Caco-2 (cell line): Measurements from ENCODE around the gene CACNA1G. TPM values are rescaled to one million over a fixed set of nuclear protein-coding genes. Genes with fewer than 3 reads are reported as not detected.

Experiments
- BruUV-seq: library from RNA; stranded (reverse); fragments of 400-500 nt; replicated peaks from 2 replicates; lab custom pipeline; 2021; lab: Mats Ljungman, UMichigan
- CTCF ChIA-PET: fragments of 300-600 bp; sonication (Branson Sonifier 250); formaldehyde crosslinking; loops from one replicate; lab custom pipeline; 2022; ENCODE audit warnings: antibody characterized with exemption; lab: Charles Lee
- POLR2A ChIA-PET: fragments of 300-600 bp; sonication (Branson Sonifier 250); formaldehyde crosslinking; loops from one replicate; lab custom pipeline; 2022; ENCODE audit warnings: antibody characterized with exemption; lab: Charles Lee
- DNase-seq, 2 experiments: peaks; one replicate each; pipeline versions ENCODE4 v3.0.0 to v3.0.0-alpha.2; 2020 to 2022
- H3K27me3 ChIP-seq: replicated peaks from 2 replicates; pipeline ENCODE4 v1.6.0; 2011; ENCODE audit warnings: low read length; ENCODE audit not compliant: control insufficient read depth, insufficient read depth
- H3K36me3 ChIP-seq: 2 replicates; pipeline ENCODE4 v1.5.1; 2011; ENCODE audit warnings: low read length; ENCODE audit not compliant: control insufficient read depth, insufficient read depth
- H3K4me1 ChIP-seq: fragments of 250-450 bp; sonication (Bioruptor Pico); 2 replicates; pipeline ENCODE4 v1.5.1; 2020; ENCODE audit warnings: mild to moderate bottlenecking
- H3K4me3 ChIP-seq: 2 replicates; pipeline ENCODE4 v1.5.1; 2011; ENCODE audit warnings: low read depth, mild to moderate bottlenecking, control low read depth, low read length
- H3K9me3 ChIP-seq: fragments of 250-450 bp; sonication (Bioruptor Pico); 2 replicates; pipeline ENCODE4 v1.5.1; 2020; ENCODE audit warnings: mild to moderate bottlenecking, moderate library complexity
- H3K27ac Mint-ChIP-seq: one replicate; pipeline ENCODE4 v1.8.0; 2022; ENCODE audit warnings: mixed read lengths; ENCODE audit not compliant: unreplicated experiment
- H3K27me3 Mint-ChIP-seq: one replicate; pipeline ENCODE4 v1.8.0; 2022; ENCODE audit warnings: mixed read lengths; ENCODE audit not compliant: insufficient read depth, unreplicated experiment
- H3K36me3 Mint-ChIP-seq: one replicate; pipeline ENCODE4 v1.8.0; 2022; ENCODE audit warnings: mild to moderate bottlenecking, mixed read lengths; ENCODE audit not compliant: insufficient read depth, unreplicated experiment
- H3K4me1 Mint-ChIP-seq: one replicate; pipeline ENCODE4 v1.8.0; 2022; ENCODE audit warnings: low read depth, mixed read lengths; ENCODE audit not compliant: unreplicated experiment
- H3K4me3 Mint-ChIP-seq: one replicate; pipeline ENCODE4 v1.8.0; 2022; ENCODE audit warnings: mild to moderate bottlenecking, moderate library complexity, mixed read lengths; ENCODE audit not compliant: unreplicated experiment
- H3K9me3 Mint-ChIP-seq: one replicate; pipeline ENCODE4 v1.8.0; 2022; ENCODE audit warnings: mixed read lengths; ENCODE audit not compliant: unreplicated experiment
- intact Hi-C: fragments of 100-400 bp; cut with micrococcal nuclease; formaldehyde crosslinking; loops from one replicate; pipeline ENCODE4 v1.10.0; 2022; ENCODE audit not compliant: unreplicated experiment
- total RNA-seq: library from RNA; stranded (reverse); gene quantifications from 2 replicates; pipeline ENCODE4 v1.2.3, GENCODE V29; 2022
- TF ChIP-seq, protein P1 (sequence below), 2 experiments: fragments of 200-600 bp in 1 of 2; IDR thresholded peaks; 1 replicate in 1 of 2; 2 replicates in 1 of 2; pipeline versions ENCODE4 v1.5.1 to v1.8.0; 2011 to 2022; ENCODE audit warnings: antibody characterized with exemption in 1 of 2, control low read depth in 1 of 2, inconsistent platforms in 1 of 2, low read depth in 1 of 2, low read length in 1 of 2, mild to moderate bottlenecking in 1 of 2, moderate library complexity in 1 of 2; ENCODE audit not compliant: insufficient read depth in 1 of 2, severe bottlenecking in 1 of 2, unreplicated experiment in 1 of 2

The CACNA1G gene
- total RNA-seq, 1 experiment from 2014 or later = 1.4 TPM

DNA sequence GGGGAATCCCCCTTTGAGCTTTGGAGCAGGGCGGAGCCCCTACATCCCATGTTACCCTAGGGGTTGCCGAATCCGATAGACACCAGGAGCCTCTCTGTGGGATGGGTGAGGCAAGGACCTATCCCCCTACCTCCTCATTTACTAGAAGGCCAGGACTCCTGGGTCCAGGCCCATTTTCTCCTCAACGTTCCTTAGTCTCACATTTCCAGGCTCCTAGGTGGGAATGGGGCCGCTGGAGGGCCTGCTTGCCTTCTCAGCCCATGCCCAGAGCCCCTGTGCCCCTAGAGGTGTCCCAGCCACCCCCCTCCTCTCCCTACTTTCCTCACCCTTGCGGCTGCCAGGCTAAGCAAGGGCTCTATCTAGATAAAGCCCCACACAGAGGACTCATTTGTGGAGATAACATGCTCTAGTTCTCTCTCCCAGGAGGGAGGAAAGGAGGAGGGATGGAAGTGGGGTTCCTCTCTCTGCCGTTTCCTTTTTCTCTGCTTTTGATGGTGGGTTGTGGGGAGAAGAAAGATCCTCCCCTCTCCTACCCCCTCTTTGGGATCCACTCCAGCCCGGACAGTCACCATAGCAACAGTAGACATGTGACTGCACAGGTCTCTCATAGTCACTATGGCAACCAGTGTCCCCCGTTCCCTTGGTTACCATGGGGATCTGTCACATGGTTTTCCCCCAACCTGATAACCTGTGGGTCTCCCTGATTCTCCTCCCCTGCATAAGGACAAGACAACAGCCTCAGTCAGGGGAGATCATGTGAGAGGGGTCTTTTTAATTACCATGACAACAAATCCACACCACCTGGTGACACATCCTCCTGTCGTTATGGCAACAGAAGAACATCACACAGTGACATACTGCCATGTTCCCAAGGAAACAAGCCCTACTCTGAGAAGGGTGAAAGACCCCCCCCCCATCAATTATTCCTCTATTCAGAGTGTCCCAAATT lies 5.2 kb downstream of the CACNA1G start:
- POLR2A ChIA-PET = no interaction called here
- no peak overlapping the region for H3K27ac Mint-ChIP-seq

GRCh38 chr17:50566886-50567285 lies 6.4 kb downstream of the CACNA1G start:
- H3K4me1 Mint-ChIP-seq = peaks cover 7% of the 10 kb centered on the region
- H3K36me3 Mint-ChIP-seq = no peaks in the 10 kb centered on the region
- POLR2A ChIA-PET = no interaction called here
- H3K27me3 Mint-ChIP-seq = peaks cover 22% of the 10 kb centered on the region
- no peaks in the 10 kb centered on the region for H3K9me3 ChIP-seq
- CTCF ChIA-PET = interaction anchor here (0.6 to 1.7 kb wide), 3 partner anchors 16 to 59 kb away, joined by 3 to 5 read pairs (median 4); no protein-coding TSS in a partner anchor
- H3K27me3 ChIP-seq = peaks cover 13% of the 10 kb centered on the region
- H3K9me3 Mint-ChIP-seq = no peaks in the 10 kb centered on the region
- no peak overlapping the region for H3K4me3 ChIP-seq
- BruUV-seq = no TSS peak
- H3K27ac Mint-ChIP-seq = no peak overlapping the region
- TF ChIP-seq, protein P1, sequence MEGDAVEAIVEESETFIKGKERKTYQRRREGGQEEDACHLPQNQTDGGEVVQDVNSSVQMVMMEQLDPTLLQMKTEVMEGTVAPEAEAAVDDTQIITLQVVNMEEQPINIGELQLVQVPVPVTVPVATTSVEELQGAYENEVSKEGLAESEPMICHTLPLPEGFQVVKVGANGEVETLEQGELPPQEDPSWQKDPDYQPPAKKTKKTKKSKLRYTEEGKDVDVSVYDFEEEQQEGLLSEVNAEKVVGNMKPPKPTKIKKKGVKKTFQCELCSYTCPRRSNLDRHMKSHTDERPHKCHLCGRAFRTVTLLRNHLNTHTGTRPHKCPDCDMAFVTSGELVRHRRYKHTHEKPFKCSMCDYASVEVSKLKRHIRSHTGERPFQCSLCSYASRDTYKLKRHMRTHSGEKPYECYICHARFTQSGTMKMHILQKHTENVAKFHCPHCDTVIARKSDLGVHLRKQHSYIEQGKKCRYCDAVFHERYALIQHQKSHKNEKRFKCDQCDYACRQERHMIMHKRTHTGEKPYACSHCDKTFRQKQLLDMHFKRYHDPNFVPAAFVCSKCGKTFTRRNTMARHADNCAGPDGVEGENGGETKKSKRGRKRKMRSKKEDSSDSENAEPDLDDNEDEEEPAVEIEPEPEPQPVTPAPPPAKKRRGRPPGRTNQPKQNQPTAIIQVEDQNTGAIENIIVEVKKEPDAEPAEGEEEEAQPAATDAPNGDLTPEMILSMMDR (IDR thresholded peaks at IDR 0.05; ENCODE audit: insufficient read depth in 1 of 2, low read depth in 1 of 2, low read length in 1 of 2, severe bottlenecking in 1 of 2, unreplicated experiment in 1 of 2) = no peak
- no peak for DNase-seq
- no peaks in the 10 kb centered on the region for H3K4me1 ChIP-seq
- intact Hi-C loops = no loop called here
- no peaks in the 10 kb centered on the region for H3K36me3 ChIP-seq
- no peak overlapping the region for H3K4me3 Mint-ChIP-seq

More for the DNA sequence above, 5.2 kb downstream of the CACNA1G start:
- CTCF ChIA-PET = interaction anchor here (0.6 to 6.4 kb wide), 6 partner anchors 15 to 127 kb away, joined by 3 to 103 read pairs (median 4); no protein-coding TSS in a partner anchor
- Histone ChIP-seq H3K4me3 (no peak overlapping the region), H3K36me3 (no peaks in the 10 kb centered on the region), H3K9me3 (no peaks in the 10 kb centered on the region), H3K27me3 (peaks cover 14% of the 10 kb centered on the region), H3K4me1 (peaks cover 5% of the 10 kb centered on the region)
- DNase-seq = no peak
- H3K9me3 Mint-ChIP-seq = no peaks in the 10 kb centered on the region
- TF ChIP-seq, protein P1 (IDR thresholded peaks at IDR 0.05; ENCODE audit: insufficient read depth in 1 of 2, low read depth in 1 of 2, low read length in 1 of 2, severe bottlenecking in 1 of 2, unreplicated experiment in 1 of 2) = no peak
- H3K4me3 Mint-ChIP-seq = no peak overlapping the region
- no peaks in the 10 kb centered on the region for H3K36me3 Mint-ChIP-seq
- H3K4me1 Mint-ChIP-seq = peaks cover 7% of the 10 kb centered on the region
- intact Hi-C loops = no loop called here
- no TSS peak for BruUV-seq
- peaks cover 22% of the 10 kb centered on the region for H3K27me3 Mint-ChIP-seq

DNA sequence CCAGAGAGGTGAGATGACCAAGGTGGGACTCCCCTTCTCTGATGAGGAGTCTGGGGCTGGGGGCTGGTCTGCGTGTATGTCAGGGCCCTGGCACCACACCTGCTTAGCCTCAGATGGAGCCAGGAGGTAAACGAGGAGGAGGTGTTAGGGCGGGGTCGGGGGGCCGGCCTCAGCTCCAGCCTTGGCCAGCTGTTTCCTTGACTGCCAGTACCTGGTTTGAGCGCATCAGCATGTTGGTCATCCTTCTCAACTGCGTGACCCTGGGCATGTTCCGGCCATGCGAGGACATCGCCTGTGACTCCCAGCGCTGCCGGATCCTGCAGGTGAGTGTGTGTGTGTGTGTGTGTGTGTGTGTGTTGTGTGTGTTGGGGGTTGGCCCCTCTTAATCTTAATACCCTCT lies 8.1 kb downstream of the CACNA1G start:
- H3K4me1 Mint-ChIP-seq = peaks cover 6% of the 10 kb centered on the region
- TF ChIP-seq, protein P1 (IDR thresholded peaks at IDR 0.05; ENCODE audit: insufficient read depth in 1 of 2, low read depth in 1 of 2, low read length in 1 of 2, severe bottlenecking in 1 of 2, unreplicated experiment in 1 of 2) = no peak
- H3K36me3 ChIP-seq = no peaks in the 10 kb centered on the region
- no peak for DNase-seq
- BruUV-seq = no TSS peak
- CTCF ChIA-PET = interaction anchor here (0.7 to 1.4 kb wide), 3 partner anchors 13 to 57 kb away, joined by 3 to 5 read pairs (median 3); no protein-coding TSS in a partner anchor
- POLR2A ChIA-PET = no interaction called here
- H3K9me3 ChIP-seq = no peaks in the 10 kb centered on the region
- H3K27me3 Mint-ChIP-seq = peaks cover 10% of the 10 kb centered on the region
- peaks cover 3% of the 10 kb centered on the region for H3K27me3 ChIP-seq
- H3K4me3 ChIP-seq = no peak overlapping the region
- H3K27ac Mint-ChIP-seq = no peak overlapping the region
- H3K4me1 ChIP-seq = no peaks in the 10 kb centered on the region
- no peaks in the 10 kb centered on the region for H3K9me3 Mint-ChIP-seq
- no peak overlapping the region for H3K4me3 Mint-ChIP-seq
- H3K36me3 Mint-ChIP-seq = no peaks in the 10 kb centered on the region
- intact Hi-C loops = no loop called here
